Hepatocyte (in vitro differentiated cells): ENCODE data around the gene PKN3. TPM values are rescaled to one million over a fixed set of nuclear protein-coding genes. Genes with fewer than 3 reads are reported as not detected.

Experiments used
- DNase-seq: peaks from one replicate; pipeline ENCODE4 v3.0.0-alpha.2; 2016; ENCODE audit warnings: low spot score
- H2AFZ ChIP-seq: fragments of 200-600 bp; sonication (generic); 2 replicates; pipeline ENCODE4 v1.6.0; 2016; ENCODE audit warnings: antibody characterized with exemption, mild to moderate bottlenecking
- H3K27ac ChIP-seq: fragments of 200-600 bp; sonication (generic); 2 replicates; pipeline ENCODE4 v1.5.1; 2016; ENCODE audit warnings: mild to moderate bottlenecking
- H3K27me3 ChIP-seq: fragments of 200-600 bp; sonication (generic); 2 replicates; pipeline ENCODE4 v1.6.1; 2016
- H3K36me3 ChIP-seq: fragments of 200-600 bp; sonication (generic); replicated peaks from 2 replicates; pipeline ENCODE4 v1.5.1; 2016; ENCODE audit warnings: low read depth; ENCODE audit not compliant: insufficient read depth
- H3K4me1 ChIP-seq: fragments of 200-600 bp; sonication (generic); 2 replicates; pipeline ENCODE4 v1.5.1; 2016; ENCODE audit warnings: mild to moderate bottlenecking, moderate library complexity; ENCODE audit not compliant: insufficient read depth
- H3K4me2 ChIP-seq: fragments of 200-600 bp; sonication (generic); 2 replicates; pipeline ENCODE4 v1.6.0; 2016
- H3K4me3 ChIP-seq: fragments of 200-600 bp; sonication (generic); 2 replicates; pipeline ENCODE4 v1.5.1; 2016; ENCODE audit warnings: mild to moderate bottlenecking
- H3K79me2 ChIP-seq: fragments of 200-600 bp; sonication (generic); 2 replicates; pipeline ENCODE4 v1.6.0; 2017; ENCODE audit warnings: mild to moderate bottlenecking
- H3K9me2 ChIP-seq: fragments of 200-600 bp; sonication (generic); replicated peaks from 2 replicates; pipeline ENCODE4 v1.6.0; 2017; ENCODE audit warnings: mild to moderate bottlenecking; ENCODE audit not compliant: insufficient read depth
- H3K9me3 ChIP-seq: fragments of 200-600 bp; sonication (generic); 2 replicates; pipeline ENCODE4 v1.5.1; 2016; ENCODE audit warnings: low read depth, mild to moderate bottlenecking
- H4K20me1 ChIP-seq: fragments of 200-600 bp; sonication (generic); 2 replicates; pipeline ENCODE4 v1.6.0; 2016; ENCODE audit warnings: mild to moderate bottlenecking; ENCODE audit not compliant: insufficient read depth, poor library complexity, severe bottlenecking
- CTCF ChIP-seq: fragments of 200-600 bp; sonication (generic); IDR thresholded peaks from 2 replicates; pipeline ENCODE4 v1.5.1; 2016; ENCODE audit warnings: antibody characterized with exemption, mild to moderate bottlenecking; ENCODE audit not compliant: poor library complexity
- EZH2 ChIP-seq: fragments of 200-600 bp; sonication (generic); IDR thresholded peaks from 2 replicates; pipeline ENCODE4 v1.6.1; 2016; ENCODE audit warnings: antibody characterized with exemption, mild to moderate bottlenecking, borderline replicate concordance
- EZH2phosphoT487 ChIP-seq: fragments of 200-600 bp; sonication (generic); IDR thresholded peaks from one replicate; pipeline ENCODE4 v1.6.1; 2018; ENCODE audit warnings: antibody characterized with exemption, mild to moderate bottlenecking, low read depth, moderate library complexity; ENCODE audit not compliant: unreplicated experiment, severe bottlenecking
- WGBS: methylation state at CpG from one replicate; pipeline ENCODE4 v1.1.6; 2016; ENCODE audit warnings: low lambda C conversion rate; ENCODE audit errors: missing lambda C conversion rate; 5-methylcytosine and 5-hydroxymethylcytosine counted together
- polyA plus RNA-seq: library from polyadenylated mRNA; unstranded; fragments of >200 nt; fragmentation: Nextera tagmentation; extraction: Ambion mirVana; gene quantifications from 2 replicates; pipeline ENCODE4 v1.2.1, GENCODE V29; 2016
- total RNA-seq: library from RNA; depleted of rRNA; stranded (reverse); fragments of >200 nt; gene quantifications from 2 replicates; pipeline ENCODE4 v1.2.3, GENCODE V29; 2014

Gene PKN3
- total and polyA plus RNA-seq, 2 experiments from 2014 or later, result 3.7 to 4.5 TPM

- Histone ChIP-seq H3K79me2 (no peaks in the 10 kb centered on the region), H3K36me3 (no peaks in the 10 kb centered on the region), H4K20me1 (no peaks in the 10 kb centered on the region), H3K27ac (no peak overlapping the region), H3K4me1 (no peaks in the 10 kb centered on the region), H3K9me2 (no peaks in the 10 kb centered on the region), H3K9me3 (no peaks in the 10 kb centered on the region), H2AFZ (no peak overlapping the region), H3K4me2 (no peak overlapping the region), H3K27me3 (no peaks in the 10 kb centered on the region), H3K4me3 (no peak overlapping the region)
- DNase-seq, result no peak
- WGBS, result 96% methylated on average over 36 of the region's 36 CpGs
- TF ChIP-seq EZH2phosphoT487, result no peak
- no peak for TF ChIP-seq EZH2
- no peak for TF ChIP-seq CTCF
Measured at GRCh38 chr9:128705051-128705965, 3.0 kb downstream of the PKN3 start.

- Histone ChIP-seq H3K79me2 (no peaks in the 10 kb centered on the region), H3K36me3 (no peaks in the 10 kb centered on the region), H3K9me2 (no peaks in the 10 kb centered on the region), H2AFZ (no peak overlapping the region), H4K20me1 (no peaks in the 10 kb centered on the region), H3K27me3 (no peaks in the 10 kb centered on the region), H3K4me3 (no peak overlapping the region), H3K4me2 (no peak overlapping the region), H3K27ac (no peak overlapping the region), H3K9me3 (no peaks in the 10 kb centered on the region), H3K4me1 (no peaks in the 10 kb centered on the region)
- TF ChIP-seq EZH2 (no peak), EZH2phosphoT487 (no peak), CTCF (no peak)
- no peak for DNase-seq
- WGBS, result 100% methylated on average over 1 of the region's 1 CpG
Measured at GRCh38 chr9:128706045-128706444, 3.7 kb downstream of the PKN3 start.

GRCh38 chr9:128706671-128707381 lies 4.5 kb downstream of the PKN3 start:
- Histone ChIP-seq H3K27ac (no peak overlapping the region), H3K27me3 (no peaks in the 10 kb centered on the region), H3K4me3 (no peak overlapping the region), H3K79me2 (no peaks in the 10 kb centered on the region), H2AFZ (no peak overlapping the region), H4K20me1 (no peaks in the 10 kb centered on the region), H3K9me3 (no peaks in the 10 kb centered on the region), H3K9me2 (no peaks in the 10 kb centered on the region), H3K36me3 (no peaks in the 10 kb centered on the region), H3K4me2 (no peak overlapping the region), H3K4me1 (no peaks in the 10 kb centered on the region)
- DNase-seq, result no peak
- TF ChIP-seq EZH2phosphoT487 (no peak), EZH2 (no peak)
- WGBS, result 92% methylated on average over 22 of the region's 23 CpGs

- Histone ChIP-seq H2AFZ (no peak overlapping the region), H3K36me3 (no peaks in the 10 kb centered on the region), H3K79me2 (no peaks in the 10 kb centered on the region), H3K4me1 (no peaks in the 10 kb centered on the region), H3K4me3 (no peak overlapping the region), H4K20me1 (no peaks in the 10 kb centered on the region), H3K27me3 (no peaks in the 10 kb centered on the region), H3K4me2 (no peak overlapping the region), H3K9me3 (no peaks in the 10 kb centered on the region), H3K9me2 (no peaks in the 10 kb centered on the region), H3K27ac (no peak overlapping the region)
- no peak for TF ChIP-seq CTCF
- no peak for TF ChIP-seq EZH2phosphoT487
- TF ChIP-seq EZH2, result no peak
- DNase-seq, result no peak
- WGBS, result 98% methylated on average over 8 of the region's 8 CpGs
Measured at GRCh38 chr9:128707446-128707845, 5.1 kb downstream of the PKN3 start.
